Fibroblast of the aortic adventitia (primary cell): ENCODE measurements around the gene EML2. TPM values are rescaled to one million over a fixed set of nuclear protein-coding genes. Genes with fewer than 3 reads are reported as not detected.

Source experiments
- DNase-seq: peaks from one replicate; pipeline ENCODE4 v3.0.0-alpha.2; 2010; ENCODE audit warnings: low read depth
- H3K4me3 ChIP-seq: 2 replicates; pipeline ENCODE4 v1.5.1; 2011; ENCODE audit warnings: low read depth, mild to moderate bottlenecking, control low read depth, low read length, moderate library complexity
- CTCF ChIP-seq: IDR thresholded peaks from 2 replicates; pipeline ENCODE4 v1.5.1; 2011; ENCODE audit warnings: mild to moderate bottlenecking, low read length, control low read depth, inconsistent platforms; ENCODE audit not compliant: insufficient read depth
- total RNA-seq: library from RNA; depleted of rRNA; stranded (reverse); fragments of >200 nt; gene quantifications from 2 replicates; pipeline ENCODE4 v1.2.3, GENCODE V29; 2012; ENCODE audit warnings: low replicate concordance

Gene EML2
- total RNA-seq, 1 donor: 9.9 TPM

GRCh38 chr19:45664575-45664974 is 25.4 kb upstream of the EML2 start:
- TF ChIP-seq CTCF: no peak
- no peak overlapping the region for H3K4me3 ChIP-seq
- DNase-seq: no peak

- no peak for DNase-seq
- TF ChIP-seq CTCF: no peak
- no peak overlapping the region for H3K4me3 ChIP-seq
Measured at GRCh38 chr19:45663800-45664199, 24.6 kb upstream of the EML2 start.

GRCh38 chr19:45660636-45661035 is 21.4 kb upstream of the EML2 start:
- no peak for DNase-seq
- no peak overlapping the region for H3K4me3 ChIP-seq
- no peak for TF ChIP-seq CTCF

GRCh38 chr19:45659096-45659729 is 20.0 kb upstream of the EML2 start:
- no peak for TF ChIP-seq CTCF
- DNase-seq: no peak

GRCh38 chr19:45657520-45658167 is 18.4 kb upstream of the EML2 start:
- no peak for DNase-seq
- no peak overlapping the region for H3K4me3 ChIP-seq
- TF ChIP-seq CTCF: no peak

More at GRCh38 chr19:45659096-45659729, 20.0 kb upstream of the EML2 start:
- no peak overlapping the region for H3K4me3 ChIP-seq

GRCh38 chr19:45655073-45655472 is 15.9 kb upstream of the EML2 start:
- DNase-seq: no peak
- H3K4me3 ChIP-seq: no peak overlapping the region
- no peak for TF ChIP-seq CTCF

GRCh38 chr19:45653634-45654033 is 14.4 kb upstream of the EML2 start:
- H3K4me3 ChIP-seq: no peak overlapping the region
- TF ChIP-seq CTCF: no peak
- DNase-seq: no peak
